ENCODE results near the gene COMMD1. TPM values are rescaled to one million over a fixed set of nuclear protein-coding genes. Genes with fewer than 3 reads are reported as not detected.

The COMMD1 gene
- total RNA-seq, 2 donors from 2014 or later: 51.1 to 57.8 TPM

GRCh38 chr2:62010632-62011256 lies 105.3 kb downstream of the COMMD1 start:
- H3K27me3 ChIP-seq (replicated peaks; ENCODE audit: insufficient read depth): no peaks in the 10 kb centered on the region
- ATAC-seq (ENCODE audit: insufficient number of reproducible peaks, low FRiP score, low read depth): no peak
- H3K36me3 ChIP-seq: no peaks in the 10 kb centered on the region
- DNase-seq (ENCODE audit: low spot score): no peak
- H3K4me3 ChIP-seq: no peak overlapping the region
- H3K4me1 ChIP-seq (ENCODE audit: control insufficient read depth in 1 of 2, low read depth in 2 of 2): peaks cover 6 to 15% of the 10 kb centered on the region in 2 donors
- TF ChIP-seq, protein P1, sequence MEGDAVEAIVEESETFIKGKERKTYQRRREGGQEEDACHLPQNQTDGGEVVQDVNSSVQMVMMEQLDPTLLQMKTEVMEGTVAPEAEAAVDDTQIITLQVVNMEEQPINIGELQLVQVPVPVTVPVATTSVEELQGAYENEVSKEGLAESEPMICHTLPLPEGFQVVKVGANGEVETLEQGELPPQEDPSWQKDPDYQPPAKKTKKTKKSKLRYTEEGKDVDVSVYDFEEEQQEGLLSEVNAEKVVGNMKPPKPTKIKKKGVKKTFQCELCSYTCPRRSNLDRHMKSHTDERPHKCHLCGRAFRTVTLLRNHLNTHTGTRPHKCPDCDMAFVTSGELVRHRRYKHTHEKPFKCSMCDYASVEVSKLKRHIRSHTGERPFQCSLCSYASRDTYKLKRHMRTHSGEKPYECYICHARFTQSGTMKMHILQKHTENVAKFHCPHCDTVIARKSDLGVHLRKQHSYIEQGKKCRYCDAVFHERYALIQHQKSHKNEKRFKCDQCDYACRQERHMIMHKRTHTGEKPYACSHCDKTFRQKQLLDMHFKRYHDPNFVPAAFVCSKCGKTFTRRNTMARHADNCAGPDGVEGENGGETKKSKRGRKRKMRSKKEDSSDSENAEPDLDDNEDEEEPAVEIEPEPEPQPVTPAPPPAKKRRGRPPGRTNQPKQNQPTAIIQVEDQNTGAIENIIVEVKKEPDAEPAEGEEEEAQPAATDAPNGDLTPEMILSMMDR (IDR thresholded peaks at IDR 0.05): no peak
- H3K27ac ChIP-seq: no peak overlapping the region
- H3K9me3 ChIP-seq: no peaks in the 10 kb centered on the region

DNA sequence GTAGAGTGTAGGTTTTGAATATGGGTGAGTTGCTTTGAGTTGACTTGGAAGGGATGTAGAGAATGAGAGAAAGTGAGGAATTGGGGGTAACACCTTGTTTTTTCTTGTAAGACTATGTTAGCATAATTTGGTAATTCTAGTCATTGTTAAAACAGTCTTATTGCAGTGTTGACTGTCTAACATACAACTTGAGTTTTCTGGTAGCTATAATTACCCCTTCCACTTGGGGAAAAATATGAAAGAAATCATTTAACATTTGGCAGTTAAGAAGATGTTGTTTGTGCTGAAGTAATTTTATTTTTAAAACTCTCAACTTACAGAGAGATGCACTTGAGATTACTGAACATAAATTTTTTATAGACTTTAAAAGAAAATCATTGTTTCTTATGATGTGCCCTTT lies 108.2 kb downstream of the COMMD1 start:
- H3K27ac ChIP-seq: peak overlapping the region in 1 of 2 donors; percentile 34
- no peak for DNase-seq (ENCODE audit: low spot score)

GRCh38 chr2:62014102-62014501 lies 108.6 kb downstream of the COMMD1 start:
- DNase-seq (ENCODE audit: low spot score): peak; percentile 64
- Histone ChIP-seq H3K4me3 (no peak overlapping the region), H3K9me3 (no peaks in the 10 kb centered on the region), H3K27me3 (replicated peaks; ENCODE audit: insufficient read depth) (no peaks in the 10 kb centered on the region), H3K36me3 (no peaks in the 10 kb centered on the region), H3K27ac (peak overlapping the region in 1 of 2 donors; percentile 34), H3K4me1 (ENCODE audit: control insufficient read depth in 1 of 2, low read depth in 2 of 2) (peaks cover 6 to 10% of the 10 kb centered on the region in 2 donors)
- TF ChIP-seq, protein P1 (IDR thresholded peaks at IDR 0.05): peak; percentile 34
- peak; percentile 98 for ATAC-seq (ENCODE audit: insufficient number of reproducible peaks, low FRiP score, low read depth)

More for the DNA sequence above, 108.2 kb downstream of the COMMD1 start:
- no peaks in the 10 kb centered on the region for H3K36me3 ChIP-seq
- H3K4me3 ChIP-seq: no peak overlapping the region
- no peaks in the 10 kb centered on the region for H3K27me3 ChIP-seq (replicated peaks; ENCODE audit: insufficient read depth)
- no peaks in the 10 kb centered on the region for H3K9me3 ChIP-seq
- no peak for ATAC-seq (ENCODE audit: insufficient number of reproducible peaks, low FRiP score, low read depth)
- TF ChIP-seq, protein P1 (IDR thresholded peaks at IDR 0.05): no peak
- H3K4me1 ChIP-seq (ENCODE audit: control insufficient read depth in 1 of 2, low read depth in 2 of 2): peaks cover 6 to 10% of the 10 kb centered on the region in 2 donors

DNA sequence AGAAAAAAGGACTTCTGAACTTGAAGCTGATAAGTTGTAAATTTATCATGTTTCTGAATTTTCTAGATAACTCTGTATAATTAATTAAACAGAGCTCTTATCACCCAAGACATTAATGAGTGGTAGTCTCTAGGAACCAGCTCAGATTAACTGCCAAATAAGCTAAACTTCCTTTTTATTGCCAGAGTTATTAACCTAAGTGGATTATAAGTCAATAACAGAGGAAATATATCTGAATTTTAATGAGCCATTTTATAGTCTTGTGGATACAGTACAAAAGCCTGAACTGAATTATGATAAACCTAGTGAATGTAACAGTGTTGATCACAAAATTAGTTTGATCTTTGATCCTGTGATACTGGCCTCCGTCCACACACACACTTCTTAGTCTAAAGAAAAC lies 111.5 kb downstream of the COMMD1 start:
- Histone ChIP-seq H3K4me1 (ENCODE audit: control insufficient read depth in 1 of 2, low read depth in 2 of 2) (peaks cover 6 to 10% of the 10 kb centered on the region in 2 donors), H3K36me3 (no peaks in the 10 kb centered on the region), H3K27me3 (replicated peaks; ENCODE audit: insufficient read depth) (no peaks in the 10 kb centered on the region), H3K9me3 (no peaks in the 10 kb centered on the region), H3K27ac (no peak overlapping the region), H3K4me3 (no peak overlapping the region)
- ATAC-seq (ENCODE audit: insufficient number of reproducible peaks, low FRiP score, low read depth): no peak
- no peak for DNase-seq (ENCODE audit: low spot score)
- TF ChIP-seq, protein P1 (IDR thresholded peaks at IDR 0.05): no peak

DNA sequence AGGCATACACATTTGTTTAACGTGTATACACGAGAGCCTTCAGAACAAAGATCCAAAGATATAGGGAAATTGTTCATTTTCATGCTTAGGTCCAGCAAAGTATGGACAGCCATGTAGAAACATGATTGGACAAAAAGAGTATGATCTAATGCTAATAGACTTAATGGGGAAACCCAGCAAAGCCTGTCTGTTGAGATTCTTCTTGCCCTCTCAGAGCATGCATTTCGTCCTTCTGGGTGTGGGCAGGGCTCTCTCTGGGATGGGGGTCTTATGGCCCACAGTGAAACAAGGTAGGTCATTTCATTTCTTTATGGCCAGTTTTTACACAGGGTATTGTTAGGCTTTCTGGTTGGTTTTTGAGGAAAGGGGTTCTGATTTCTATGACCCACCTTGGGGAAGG lies 124.4 kb downstream of the COMMD1 start:
- Histone ChIP-seq H3K4me1 (ENCODE audit: control insufficient read depth in 1 of 2, low read depth in 2 of 2) (no peaks in the 10 kb centered on the region), H3K4me3 (no peak overlapping the region), H3K27me3 (replicated peaks; ENCODE audit: insufficient read depth) (no peaks in the 10 kb centered on the region), H3K36me3 (no peaks in the 10 kb centered on the region), H3K9me3 (no peaks in the 10 kb centered on the region), H3K27ac (no peak overlapping the region)
- DNase-seq (ENCODE audit: low spot score): no peak
- ATAC-seq (ENCODE audit: insufficient number of reproducible peaks, low FRiP score, low read depth): no peak
- TF ChIP-seq, protein P1 (IDR thresholded peaks at IDR 0.05): no peak
